Activated CD4-positive, alpha-beta T cell treated with anti-CD3 and anti-CD28 coated beads for 36 hours (primary cell): ENCODE data around the gene ALDH16A1. TPM values are rescaled to one million over a fixed set of nuclear protein-coding genes. Genes with fewer than 3 reads are reported as not detected.
"Not testable (repeated sequence)": the region's sequence is repeated elsewhere in the genome, so short reads cannot be mapped to it uniquely, and the experiment has no call there.

Source experiments
- ATAC-seq: fragments of 200-7000 bp; cut with Tn5 transposase; one replicate; pipeline ENCODE4 v1.10.0; 2021; ENCODE audit warnings: mild to moderate bottlenecking, moderate library complexity
- CTCF ChIA-PET: fragments of 350-600 bp; sonication (Branson Sonifier 250); formaldehyde crosslinking; loops from one replicate; lab custom pipeline; 2021; ENCODE audit warnings: antibody characterized with exemption; lab: Charles Lee
- POLR2A ChIA-PET: fragments of 350-600 bp; sonication (Branson Sonifier 250); formaldehyde crosslinking; loops from one replicate; lab custom pipeline; 2021; ENCODE audit warnings: antibody characterized with exemption, inconsistent platforms; lab: Charles Lee
- DNase-seq: peaks from one replicate; pipeline ENCODE4 v3.0.0-alpha.2; 2020
- H3K27ac Mint-ChIP-seq: one replicate; pipeline ENCODE4 v1.8.0; 2021; ENCODE audit warnings: mixed read lengths
- H3K27me3 Mint-ChIP-seq: one replicate; pipeline ENCODE4 v1.8.0; 2021; ENCODE audit warnings: mixed read lengths
- H3K36me3 Mint-ChIP-seq: one replicate; pipeline ENCODE4 v1.8.0; 2021; ENCODE audit warnings: low read depth, mixed read lengths
- H3K4me1 Mint-ChIP-seq: one replicate; pipeline ENCODE4 v1.8.0; 2021; ENCODE audit warnings: mixed read lengths
- H3K4me3 Mint-ChIP-seq: one replicate; pipeline ENCODE4 v1.8.0; 2021; ENCODE audit warnings: mild to moderate bottlenecking, moderate library complexity, mixed read lengths
- H3K9me3 Mint-ChIP-seq: one replicate; pipeline ENCODE4 v1.8.0; 2021; ENCODE audit warnings: low read depth, mixed read lengths
- intact Hi-C, 2 experiments: fragments of 100-400 bp; cut with DNase I in 1 of 2; cut with micrococcal nuclease in 1 of 2; formaldehyde crosslinking; loops; one replicate each; pipeline versions ENCODE4 v1.14.2 to v1.15.1; 2022 to 2024; cut with DNase I, micrococcal nuclease
- total RNA-seq, 2 experiments: library from RNA; stranded (reverse); gene quantifications; one replicate each; pipeline ENCODE4 v1.2.3, GENCODE V29; 2021

The ALDH16A1 gene
- total RNA-seq, 2 experiments from 2014 or later, result 26.8 to 33.3 TPM

- Mint-ChIP-seq H3K27me3 (no peaks in the 10 kb centered on the region), H3K27ac (no peak overlapping the region), H3K4me1 (peaks cover 9% of the 10 kb centered on the region), H3K4me3 (no peak overlapping the region), H3K36me3 (peaks cover 11% of the 10 kb centered on the region), H3K9me3 (no peaks in the 10 kb centered on the region)
- DNase-seq (no peak), ATAC-seq (no peak)
- CTCF ChIA-PET, result no interaction called here
- POLR2A ChIA-PET, result no interaction called here
- intact Hi-C loops, result no loop called here
Observed at GRCh38 chr19:49463960-49464740, 11.1 kb downstream of the ALDH16A1 start.

- DNase-seq (no peak), ATAC-seq (no peak)
- POLR2A ChIA-PET, result no interaction called here
- H3K36me3 Mint-ChIP-seq, result peaks cover 7% of the 10 kb centered on the region
- H3K4me1 Mint-ChIP-seq, result peaks cover 19% of the 10 kb centered on the region
- H3K9me3 Mint-ChIP-seq, result no peaks in the 10 kb centered on the region
- no peak overlapping the region for H3K4me3 Mint-ChIP-seq
- intact Hi-C loops, result no loop called here
- no peaks in the 10 kb centered on the region for H3K27me3 Mint-ChIP-seq
- H3K27ac Mint-ChIP-seq, result no peak overlapping the region
- CTCF ChIA-PET, result interaction anchor here (0.7 kb wide), 1 partner anchor 74 kb away, joined by 3 read pairs; no protein-coding TSS in a partner anchor
Observed at GRCh38 chr19:49465371-49465770, 12.3 kb downstream of the ALDH16A1 start.

GRCh38 chr19:49468199-49468598, 15.2 kb downstream of the ALDH16A1 start:
- ChIA-PET CTCF (no interaction called here), POLR2A (no interaction called here)
- Mint-ChIP-seq H3K36me3 (peaks cover 7% of the 10 kb centered on the region), H3K4me3 (no peak overlapping the region), H3K27ac (peak overlapping the region; percentile 98), H3K4me1 (peaks cover 43% of the 10 kb centered on the region), H3K9me3 (no peaks in the 10 kb centered on the region), H3K27me3 (no peaks in the 10 kb centered on the region)
- DNase-seq, result no peak
- no peak for ATAC-seq
- intact Hi-C loops, result no loop called here

GRCh38 chr19:49468746-49469447, 15.9 kb downstream of the ALDH16A1 start:
- no peaks in the 10 kb centered on the region for H3K9me3 Mint-ChIP-seq
- ChIA-PET POLR2A (interaction anchor here (0.7 to 1.9 kb wide), 4 partner anchors 13 to 98 kb away, joined by 3 to 18 read pairs (median 4); partner anchors contain the start of genes ALDH16A1 and PIH1D1), CTCF (interaction anchor here (0.8 to 3.5 kb wide), 6 partner anchors 14 to 371 kb away, joined by 3 to 23 read pairs (median 4); partner anchors contain the start of gene ALDH16A1)
- H3K4me3 Mint-ChIP-seq, result peak overlapping the region; percentile 64
- DNase-seq, result peak; percentile 88
- H3K27ac Mint-ChIP-seq, result peak overlapping the region; percentile 98
- peaks cover 7% of the 10 kb centered on the region for H3K36me3 Mint-ChIP-seq
- ATAC-seq, result peak; percentile 75
- intact Hi-C loops, result loop anchor here in 1 of 2 experiments (1.0 kb wide), 3 partner anchors 16 to 27 kb away; partner anchors contain the start of genes ALDH16A1 and RPS11
- H3K27me3 Mint-ChIP-seq, result no peaks in the 10 kb centered on the region
- peaks cover 49% of the 10 kb centered on the region for H3K4me1 Mint-ChIP-seq

GRCh38 chr19:49469828-49470614, 17.0 kb downstream of the ALDH16A1 start:
- DNase-seq, result peak; percentile 90
- CTCF ChIA-PET, result interaction anchor here (0.6 to 3.5 kb wide), 15 partner anchors 11 to 244 kb away, joined by 3 to 23 read pairs (median 4); partner anchors contain the start of genes ALDH16A1 and PIH1D1
- Mint-ChIP-seq H3K27ac (peak overlapping the region; percentile 80), H3K4me3 (peak overlapping the region; percentile 64), H3K36me3 (peaks cover 5% of the 10 kb centered on the region), H3K27me3 (no peaks in the 10 kb centered on the region), H3K4me1 (peaks cover 49% of the 10 kb centered on the region), H3K9me3 (no peaks in the 10 kb centered on the region)
- intact Hi-C loops, result loop anchor here (1.0 kb wide), 5 partner anchors 17 to 244 kb away; partner anchors contain the start of genes ALDH16A1 (in 2 of the 2) and RPS11 (in 1 of the 2)
- peak; percentile 66 for ATAC-seq
- POLR2A ChIA-PET, result interaction anchor here (0.5 to 1.9 kb wide), 4 partner anchors 17 to 566 kb away, joined by 3 to 18 read pairs (median 4); partner anchors contain the start of genes ALDH16A1 and PIH1D1

- H3K9me3 Mint-ChIP-seq, result no peaks in the 10 kb centered on the region
- H3K4me1 Mint-ChIP-seq, result peaks cover 53% of the 10 kb centered on the region
- no peak for DNase-seq
- H3K27ac Mint-ChIP-seq, result peak overlapping the region; percentile 80
- peak; percentile 0 for ATAC-seq
- intact Hi-C loops, result loop anchor here (1.0 kb wide), 3 partner anchors 17 to 244 kb away; partner anchors contain the start of gene ALDH16A1 (in 1 of the 2)
- H3K27me3 Mint-ChIP-seq, result no peaks in the 10 kb centered on the region
- H3K4me3 Mint-ChIP-seq, result no peak overlapping the region
- POLR2A ChIA-PET, result interaction anchor here (0.5 to 1.9 kb wide), 3 partner anchors 18 to 566 kb away, joined by 3 to 18 read pairs (median 4); partner anchors contain the start of genes ALDH16A1 and PIH1D1
- peaks cover 5% of the 10 kb centered on the region for H3K36me3 Mint-ChIP-seq
- CTCF ChIA-PET, result interaction anchor here (0.6 to 3.5 kb wide), 15 partner anchors 12 to 245 kb away, joined by 3 to 23 read pairs (median 4); partner anchors contain the start of genes ALDH16A1 and PIH1D1
Observed at GRCh38 chr19:49470615-49470978, 17.6 kb downstream of the ALDH16A1 start.

- Mint-ChIP-seq H3K9me3 (no peaks in the 10 kb centered on the region), H3K27ac (peak overlapping the region; percentile 84), H3K27me3 (no peaks in the 10 kb centered on the region), H3K4me1 (peaks cover 62% of the 10 kb centered on the region), H3K4me3 (peak overlapping the region; percentile 73), H3K36me3 (peaks cover 10% of the 10 kb centered on the region)
- no peak for ATAC-seq
- intact Hi-C loops, result no loop called here
- DNase-seq, result peak; percentile 45
- ChIA-PET POLR2A (interaction anchor here (1.3 to 1.4 kb wide), 2 partner anchors 16 to 205 kb away, joined by 3 read pairs; no protein-coding TSS in a partner anchor), CTCF (interaction anchor here (0.7 to 2.2 kb wide), 9 partner anchors 13 to 206 kb away, joined by 3 to 7 read pairs (median 4); no protein-coding TSS in a partner anchor)
Observed at GRCh38 chr19:49472936-49473335, 19.9 kb downstream of the ALDH16A1 start.

GRCh38 chr19:49473501-49473867, 20.5 kb downstream of the ALDH16A1 start:
- Mint-ChIP-seq H3K27ac (peak overlapping the region; percentile 84), H3K4me1 (peaks cover 60% of the 10 kb centered on the region), H3K4me3 (peak overlapping the region; percentile 73)
- DNase-seq, H3K9me3 Mint-ChIP-seq, H3K36me3 Mint-ChIP-seq, ATAC-seq, H3K27me3 Mint-ChIP-seq, intact Hi-C loops: not testable (repeated sequence)
- POLR2A ChIA-PET, result interaction anchor here (0.5 to 1.4 kb wide), 5 partner anchors 17 to 432 kb away, joined by 3 to 4 read pairs (median 3); no protein-coding TSS in a partner anchor
- CTCF ChIA-PET, result interaction anchor here (0.8 to 2.2 kb wide), 8 partner anchors 14 to 91 kb away, joined by 3 to 7 read pairs (median 4); no protein-coding TSS in a partner anchor

GRCh38 chr19:49473868-49474541, 21.0 kb downstream of the ALDH16A1 start, which contains the start of gene FLT3LG:
TSS of gene FLT3LG (plus strand) at chr19:49474215. CDS start at chr19:49474640, 425 bp downstream.
- POLR2A ChIA-PET, result interaction anchor here (0.5 to 1.4 kb wide), 5 partner anchors 17 to 431 kb away, joined by 3 to 4 read pairs (median 3); no protein-coding TSS in a partner anchor
- Mint-ChIP-seq H3K27me3 (no peaks in the 10 kb centered on the region), H3K4me3 (peak within 1 kb of the TSS; percentile 73), H3K27ac (peak within 1 kb of the TSS; percentile 84), H3K9me3 (no peaks in the 10 kb centered on the region), H3K36me3 (peaks cover 9% of the 10 kb centered on the region), H3K4me1 (peaks cover 58% of the 10 kb centered on the region)
- intact Hi-C loops, result loop anchor here (1.0 to 2.0 kb wide), 10 partner anchors 13 to 389 kb away; partner anchors contain the start of genes RPL13A (in 2 of the 2), ALDH16A1 (in 1 of the 2), DKKL1 (in 1 of the 2) and RPS11 (in 1 of the 2)
- peak; percentile 47 for ATAC-seq
- peak; percentile 94 for DNase-seq
- CTCF ChIA-PET, result interaction anchor here (0.8 to 2.2 kb wide), 8 partner anchors 14 to 91 kb away, joined by 3 to 7 read pairs (median 4); no protein-coding TSS in a partner anchor
